PFSK-1 (cell line): ENCODE results near the gene ITGB8.

Source experiments
- POLR2AphosphoS5 ChIP-seq: IDR thresholded peaks from 2 replicates; pipeline ENCODE4 v1.6.1; 2012; ENCODE audit warnings: low read depth, mild to moderate bottlenecking, control low read depth, low read length, moderate library complexity
- TF ChIP-seq, protein P1 (sequence below), 2 experiments: IDR thresholded peaks; 2 replicates each; pipeline versions ENCODE4 v1.6.1 to v1.8.0; 2011 to 2012; ENCODE audit warnings: low read depth in 2 of 2, low read length in 2 of 2, control low read depth in 1 of 2, inconsistent platforms in 1 of 2, mild to moderate bottlenecking in 1 of 2, moderate library complexity in 1 of 2; ENCODE audit not compliant: insufficient read depth in 1 of 2

DNA sequence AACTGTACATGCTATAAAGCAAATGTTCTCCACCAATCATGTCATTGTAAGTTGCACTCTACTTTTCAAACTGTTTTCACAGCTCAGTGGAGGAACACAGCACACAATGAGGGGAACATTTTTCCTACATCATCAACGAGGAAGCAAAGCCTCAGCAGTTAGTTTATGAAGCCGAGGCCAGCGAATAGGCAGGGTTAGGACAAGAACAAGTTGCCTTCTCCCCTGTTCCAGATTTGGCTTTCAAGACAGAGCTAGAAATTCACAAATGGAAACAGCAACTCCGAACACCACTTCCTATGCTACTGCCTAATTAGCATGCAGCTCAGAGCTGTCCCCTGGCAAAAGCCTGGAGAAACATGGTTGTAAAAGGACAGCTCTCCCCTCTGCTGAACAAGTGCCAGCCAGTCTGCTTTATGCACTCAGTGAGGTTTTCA, 19.8 kb downstream of the ITGB8 start:
- TF ChIP-seq POLR2AphosphoS5, result no peak
- TF ChIP-seq, protein P1, sequence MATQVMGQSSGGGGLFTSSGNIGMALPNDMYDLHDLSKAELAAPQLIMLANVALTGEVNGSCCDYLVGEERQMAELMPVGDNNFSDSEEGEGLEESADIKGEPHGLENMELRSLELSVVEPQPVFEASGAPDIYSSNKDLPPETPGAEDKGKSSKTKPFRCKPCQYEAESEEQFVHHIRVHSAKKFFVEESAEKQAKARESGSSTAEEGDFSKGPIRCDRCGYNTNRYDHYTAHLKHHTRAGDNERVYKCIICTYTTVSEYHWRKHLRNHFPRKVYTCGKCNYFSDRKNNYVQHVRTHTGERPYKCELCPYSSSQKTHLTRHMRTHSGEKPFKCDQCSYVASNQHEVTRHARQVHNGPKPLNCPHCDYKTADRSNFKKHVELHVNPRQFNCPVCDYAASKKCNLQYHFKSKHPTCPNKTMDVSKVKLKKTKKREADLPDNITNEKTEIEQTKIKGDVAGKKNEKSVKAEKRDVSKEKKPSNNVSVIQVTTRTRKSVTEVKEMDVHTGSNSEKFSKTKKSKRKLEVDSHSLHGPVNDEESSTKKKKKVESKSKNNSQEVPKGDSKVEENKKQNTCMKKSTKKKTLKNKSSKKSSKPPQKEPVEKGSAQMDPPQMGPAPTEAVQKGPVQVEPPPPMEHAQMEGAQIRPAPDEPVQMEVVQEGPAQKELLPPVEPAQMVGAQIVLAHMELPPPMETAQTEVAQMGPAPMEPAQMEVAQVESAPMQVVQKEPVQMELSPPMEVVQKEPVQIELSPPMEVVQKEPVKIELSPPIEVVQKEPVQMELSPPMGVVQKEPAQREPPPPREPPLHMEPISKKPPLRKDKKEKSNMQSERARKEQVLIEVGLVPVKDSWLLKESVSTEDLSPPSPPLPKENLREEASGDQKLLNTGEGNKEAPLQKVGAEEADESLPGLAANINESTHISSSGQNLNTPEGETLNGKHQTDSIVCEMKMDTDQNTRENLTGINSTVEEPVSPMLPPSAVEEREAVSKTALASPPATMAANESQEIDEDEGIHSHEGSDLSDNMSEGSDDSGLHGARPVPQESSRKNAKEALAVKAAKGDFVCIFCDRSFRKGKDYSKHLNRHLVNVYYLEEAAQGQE (IDR thresholded peaks at IDR 0.05; ENCODE audit: insufficient read depth in 1 of 2, low read depth in 2 of 2, low read length in 2 of 2), result peak in 1 of 2 experiments; percentile 54; a peak in 1 of 4 replicates
